ENCODE measurements around the gene CLCN5. TPM values are rescaled to one million over a fixed set of nuclear protein-coding genes. Genes with fewer than 3 reads are reported as not detected.
A peak's percentile ranks its signal among the peaks of the same experiment; 100 is the strongest.

CLCN5 gene
- total and polyA plus RNA-seq, 2 experiments from 2014 or later = 3.7 to 13.6 TPM

- Histone ChIP-seq H4K20me1 (replicated peaks; ENCODE audit: insufficient read depth) (no peaks in the 10 kb centered on the region), H3K4me2 (0 out of 2 replicates have a peak overlapping the region, but pooled peaks have one; percentile 21), H3K79me2 (replicated peaks; ENCODE audit: insufficient read depth) (no peaks in the 10 kb centered on the region), H3F3A (replicated peaks; ENCODE audit: low read depth) (no peaks in the 10 kb centered on the region), H2AFZ (no peak overlapping the region), H3K4me3 (no peak overlapping the region), H3K9me2 (ENCODE audit: insufficient read depth) (peaks cover 3% of the 10 kb centered on the region; the same call in 1 of the 2 replicates), H3K27me3 (ENCODE audit: insufficient read depth) (no peaks in the 10 kb centered on the region), H3K4me1 (ENCODE audit: insufficient read depth) (peaks cover 50% of the 10 kb centered on the region), H3K36me3 (ENCODE audit: insufficient read depth) (no peaks in the 10 kb centered on the region), H3K27ac (ENCODE audit: low read depth) (no peak overlapping the region)
- no peak for ATAC-seq
- H3K36me3 Mint-ChIP-seq (ENCODE audit: low read depth) = no peaks in the 10 kb centered on the region; the same call in 2 of the 3 replicates
- no peaks in the 10 kb centered on the region; the same call in 1 of the 3 replicates for H3K9me3 Mint-ChIP-seq
- no peak for DNase-seq (ENCODE audit: low spot score)
- no peak overlapping the region for H3K4me3 Mint-ChIP-seq
- peaks cover 52% of the 10 kb centered on the region for H3K4me1 Mint-ChIP-seq
- TF ChIP-seq EZH2 (IDR thresholded peaks at IDR 0.05; ENCODE audit: low read depth, unreplicated experiment) = no peak
- no peak for TF ChIP-seq ETS1 (IDR thresholded peaks at IDR 0.05)
- TF ChIP-seq ZNF462 (CRISPR knock-in tag; IDR thresholded peaks at IDR 0.05) = no peak
- no peak for TF ChIP-seq CTCF (conservative IDR thresholded peaks at IDR 0.05; ENCODE audit: low read depth in 2 of 2)
- TF ChIP-seq NANOG (IDR thresholded peaks at IDR 0.05; ENCODE audit: borderline replicate concordance) = no peak
- no peak for TF ChIP-seq EZH2phosphoT487 (IDR thresholded peaks at IDR 0.05; ENCODE audit: unreplicated experiment)
- TF ChIP-seq ZNF114 (CRISPR knock-in tag; IDR thresholded peaks at IDR 0.05) = no peak
- no peak for TF ChIP-seq STAT1 (IDR thresholded peaks at IDR 0.05; ENCODE audit: unreplicated experiment)
- no peak for TF ChIP-seq REST (IDR thresholded peaks at IDR 0.05; ENCODE audit: unreplicated experiment)
- TF ChIP-seq CREB1 (CRISPR knock-in tag; IDR thresholded peaks at IDR 0.05; ENCODE audit: low read depth) = no peak
- no peak for TF ChIP-seq JUNB (IDR thresholded peaks at IDR 0.05; ENCODE audit: unreplicated experiment)
- no peak for TF ChIP-seq ZNF331 (CRISPR knock-in tag; IDR thresholded peaks at IDR 0.05; ENCODE audit: low read depth)
- TF ChIP-seq POLR2AphosphoS5 (IDR thresholded peaks at IDR 0.05; ENCODE audit: low read depth) = no peak
- no peak overlapping the region for H3K27ac Mint-ChIP-seq
- H3K27me3 Mint-ChIP-seq (ENCODE audit: insufficient read depth, low read depth, poor library complexity) = peaks cover 4% of the 10 kb centered on the region
These were observed 189.3 kb downstream of the CLCN5 start for GRCh38 chrX:50111742-50112141.
